Measurements from ENCODE around the gene OR2T4. TPM values are rescaled to one million over a fixed set of nuclear protein-coding genes. Genes with fewer than 3 reads are reported as not detected.

OR2T4 gene
- total RNA-seq, 2 donors from 2014 or later = not detected

GRCh38 chr1:248404024-248404423, 42.6 kb downstream of the OR2T4 start:
- Mint-ChIP-seq H3K27ac (no peak overlapping the region), H3K36me3 (ENCODE audit: low read depth) (no peaks in the 10 kb centered on the region), H3K27me3 (no peaks in the 10 kb centered on the region), H3K9me3 (no peaks in the 10 kb centered on the region), H3K4me3 (no peak overlapping the region), H3K4me1 (no peaks in the 10 kb centered on the region)
- ATAC-seq (replicated peaks) = no peak

GRCh38 chr1:248406721-248407692, 45.5 kb downstream of the OR2T4 start:
- no peak for ATAC-seq (replicated peaks)
- Mint-ChIP-seq H3K4me1 (no peaks in the 10 kb centered on the region), H3K9me3 (peaks cover 10% of the 10 kb centered on the region), H3K27ac (no peak overlapping the region), H3K27me3 (no peaks in the 10 kb centered on the region), H3K36me3 (ENCODE audit: low read depth) (no peaks in the 10 kb centered on the region), H3K4me3 (no peak overlapping the region)

Other genes starting within 250 kb of the OR2T4 start
- not detected for gene OR2M5, start 216.5 kb upstream of the OR2T4 start, total RNA-seq
- gene OR2M2, start 186.8 kb upstream of the OR2T4 start, total RNA-seq = not detected
- gene OR2M3, start 164.4 kb upstream of the OR2T4 start, total RNA-seq = not detected
- not detected for gene OR2M4, start 130.2 kb upstream of the OR2T4 start, total RNA-seq
- gene OR2T33, start 83.7 kb upstream of the OR2T4 start, total RNA-seq = not detected
- not detected for gene OR2T12, start 58.2 kb upstream of the OR2T4 start, total RNA-seq
- gene OR2M7, start 37.1 kb upstream of the OR2T4 start, total RNA-seq = not detected
- not detected for gene OR14C36, start 12.9 kb upstream of the OR2T4 start, total RNA-seq
- not detected for gene OR2T6, start 14.1 kb downstream of the OR2T4 start, total RNA-seq
- gene OR2T1, start 41.4 kb downstream of the OR2T4 start, total RNA-seq = not detected
- not detected for gene OR2T2, start 84.0 kb downstream of the OR2T4 start, total RNA-seq
- not detected for gene OR2T3, start 111.7 kb downstream of the OR2T4 start, total RNA-seq
- gene OR2T5, start 126.9 kb downstream of the OR2T4 start, total RNA-seq = not detected
- gene OR2G6, start 146.4 kb downstream of the OR2T4 start, total RNA-seq = not detected
- gene OR2T29, start 201.1 kb downstream of the OR2T4 start, total RNA-seq = not detected
- not detected for gene OR2T34, start 213.1 kb downstream of the OR2T4 start, total RNA-seq
- gene OR2T10, start 236.0 kb downstream of the OR2T4 start, total RNA-seq = not detected

Measured in activated T-helper 17 cell treated with anti-CD3 and anti-CD28 coated beads, Interleukin-2, amount 50 U/mL, for 72 hours (primary cell).